Measurements from ENCODE around the gene ARHGEF40. TPM values are rescaled to one million over a fixed set of nuclear protein-coding genes. Genes with fewer than 3 reads are reported as not detected.
"Not testable (repeated sequence)": the region's sequence is repeated elsewhere in the genome, so short reads cannot be mapped to it uniquely, and the experiment has no call there.

The ARHGEF40 gene
- total RNA-seq, 3 donors from 2014 or later (not counting 1 experiment from before 2014, with no cell fraction given) = 4.4 to 6.9 (median 6.0) TPM

GRCh38 chr14:21038441-21039422 lies 31.4 kb upstream of the ARHGEF40 start:
- no peak for DNase-seq
- WGBS (ENCODE audit: insufficient coverage) = 82% methylated on average over 7 of the region's 10 CpGs
- Mint-ChIP-seq H3K36me3 (no peaks in the 10 kb centered on the region), H3K4me1 (no peaks in the 10 kb centered on the region), H3K9me3 (no peaks in the 10 kb centered on the region), H3K4me3 (no peak overlapping the region), H3K27ac (no peak overlapping the region), H3K27me3 (ENCODE audit: low read depth in 2 of 2) (peaks cover 28 to 31% of the 10 kb centered on the region in 2 donors)
- no peak overlapping the region for H3K27ac ChIP-seq (ENCODE audit: low read length)
- TF ChIP-seq, protein P1, sequence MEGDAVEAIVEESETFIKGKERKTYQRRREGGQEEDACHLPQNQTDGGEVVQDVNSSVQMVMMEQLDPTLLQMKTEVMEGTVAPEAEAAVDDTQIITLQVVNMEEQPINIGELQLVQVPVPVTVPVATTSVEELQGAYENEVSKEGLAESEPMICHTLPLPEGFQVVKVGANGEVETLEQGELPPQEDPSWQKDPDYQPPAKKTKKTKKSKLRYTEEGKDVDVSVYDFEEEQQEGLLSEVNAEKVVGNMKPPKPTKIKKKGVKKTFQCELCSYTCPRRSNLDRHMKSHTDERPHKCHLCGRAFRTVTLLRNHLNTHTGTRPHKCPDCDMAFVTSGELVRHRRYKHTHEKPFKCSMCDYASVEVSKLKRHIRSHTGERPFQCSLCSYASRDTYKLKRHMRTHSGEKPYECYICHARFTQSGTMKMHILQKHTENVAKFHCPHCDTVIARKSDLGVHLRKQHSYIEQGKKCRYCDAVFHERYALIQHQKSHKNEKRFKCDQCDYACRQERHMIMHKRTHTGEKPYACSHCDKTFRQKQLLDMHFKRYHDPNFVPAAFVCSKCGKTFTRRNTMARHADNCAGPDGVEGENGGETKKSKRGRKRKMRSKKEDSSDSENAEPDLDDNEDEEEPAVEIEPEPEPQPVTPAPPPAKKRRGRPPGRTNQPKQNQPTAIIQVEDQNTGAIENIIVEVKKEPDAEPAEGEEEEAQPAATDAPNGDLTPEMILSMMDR (IDR thresholded peaks at IDR 0.05) = no peak
- peaks cover 3% of the 10 kb centered on the region for H3K27me3 ChIP-seq (ENCODE audit: control insufficient read depth, insufficient read depth, low read length)
- ATAC-seq = no peak
- no peaks in the 10 kb centered on the region for H3K36me3 ChIP-seq (ENCODE audit: control insufficient read depth, insufficient read depth, low read length)
- no peaks in the 10 kb centered on the region for H3K4me1 ChIP-seq (ENCODE audit: control insufficient read depth, insufficient read depth, low read length)
- intact Hi-C loops (cut with micrococcal nuclease) = no loop called here
- H3K9me3 ChIP-seq (ENCODE audit: control insufficient read depth, insufficient read depth, low read length) = no peaks in the 10 kb centered on the region
- H3K4me3 ChIP-seq (ENCODE audit: low read length) = no peak overlapping the region

GRCh38 chr14:21039585-21040369 lies 30.3 kb upstream of the ARHGEF40 start:
- H3K27me3 ChIP-seq (ENCODE audit: control insufficient read depth, insufficient read depth, low read length) = peaks cover 3% of the 10 kb centered on the region
- intact Hi-C loops (cut with micrococcal nuclease) = loop anchor here (1.0 kb wide), 1 partner anchor 25 kb away; no protein-coding TSS in a partner anchor
- Mint-ChIP-seq H3K4me3 (no peak overlapping the region), H3K27me3 (ENCODE audit: low read depth in 2 of 2) (peaks cover 34 to 36% of the 10 kb centered on the region in 2 donors), H3K27ac (no peak overlapping the region), H3K9me3 (no peaks in the 10 kb centered on the region), H3K4me1 (no peaks in the 10 kb centered on the region), H3K36me3 (no peaks in the 10 kb centered on the region)
- H3K4me1 ChIP-seq (ENCODE audit: control insufficient read depth, insufficient read depth, low read length) = no peaks in the 10 kb centered on the region
- no peaks in the 10 kb centered on the region for H3K9me3 ChIP-seq (ENCODE audit: control insufficient read depth, insufficient read depth, low read length)
- H3K27ac ChIP-seq (ENCODE audit: low read length) = no peak overlapping the region
- TF ChIP-seq, protein P1 (IDR thresholded peaks at IDR 0.05) = no peak
- ATAC-seq = peak in 2 of 3 donors; percentile 47 to 57
- H3K36me3 ChIP-seq (ENCODE audit: control insufficient read depth, insufficient read depth, low read length) = no peaks in the 10 kb centered on the region
- 71% methylated on average over 8 of the region's 8 CpGs for WGBS (ENCODE audit: insufficient coverage)
- peak in 1 of 2 donors; percentile 71 for DNase-seq
- H3K4me3 ChIP-seq (ENCODE audit: low read length) = no peak overlapping the region

GRCh38 chr14:21040370-21040925 lies 29.7 kb upstream of the ARHGEF40 start:
- no peak for ATAC-seq
- H3K27ac Mint-ChIP-seq = no peak overlapping the region
- H3K36me3 ChIP-seq (ENCODE audit: control insufficient read depth, insufficient read depth, low read length) = no peaks in the 10 kb centered on the region
- no peaks in the 10 kb centered on the region for H3K9me3 ChIP-seq (ENCODE audit: control insufficient read depth, insufficient read depth, low read length)
- H3K27ac ChIP-seq (ENCODE audit: low read length) = no peak overlapping the region
- intact Hi-C loops (cut with micrococcal nuclease) = loop anchor here (1.0 kb wide), 1 partner anchor 26 kb away; no protein-coding TSS in a partner anchor
- DNase-seq = no peak
- peaks cover 39 to 41% of the 10 kb centered on the region in 2 donors for H3K27me3 Mint-ChIP-seq (ENCODE audit: low read depth in 2 of 2)
- no peaks in the 10 kb centered on the region for H3K4me1 ChIP-seq (ENCODE audit: control insufficient read depth, insufficient read depth, low read length)
- 83% methylated on average over 8 of the region's 8 CpGs for WGBS (ENCODE audit: insufficient coverage)
- no peak overlapping the region for H3K4me3 Mint-ChIP-seq
- no peaks in the 10 kb centered on the region for H3K9me3 Mint-ChIP-seq
- TF ChIP-seq, protein P1 (IDR thresholded peaks at IDR 0.05) = no peak
- no peak overlapping the region for H3K4me3 ChIP-seq (ENCODE audit: low read length)
- H3K4me1 Mint-ChIP-seq = no peaks in the 10 kb centered on the region
- peaks cover 3% of the 10 kb centered on the region for H3K27me3 ChIP-seq (ENCODE audit: control insufficient read depth, insufficient read depth, low read length)
- no peaks in the 10 kb centered on the region for H3K36me3 Mint-ChIP-seq

DNA sequence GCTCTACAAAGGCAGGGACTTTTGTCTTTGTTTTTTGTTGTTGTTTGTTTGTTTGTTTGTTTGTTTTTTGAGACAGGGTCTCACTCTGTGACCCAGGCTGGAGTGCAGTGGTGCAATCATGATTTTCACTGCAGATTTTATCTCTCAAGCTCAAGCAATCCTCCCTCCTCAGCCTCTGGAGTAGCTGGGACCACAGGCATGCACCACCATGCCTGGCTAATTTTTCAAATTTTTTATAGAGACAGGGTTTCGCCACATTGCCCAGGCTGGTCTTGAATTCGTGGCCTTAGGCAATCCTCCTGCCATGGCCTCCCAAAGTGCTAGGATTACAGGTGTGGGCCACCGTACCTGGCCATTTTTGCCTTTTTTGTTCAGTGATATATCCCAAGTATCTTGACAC lies 29.2 kb upstream of the ARHGEF40 start:
- H3K36me3 ChIP-seq (ENCODE audit: control insufficient read depth, insufficient read depth, low read length); H3K9me3 ChIP-seq (ENCODE audit: control insufficient read depth, insufficient read depth, low read length); H3K27ac ChIP-seq (ENCODE audit: low read length); DNase-seq; H3K27ac Mint-ChIP-seq; H3K4me1 ChIP-seq (ENCODE audit: control insufficient read depth, insufficient read depth, low read length); H3K27me3 ChIP-seq (ENCODE audit: control insufficient read depth, insufficient read depth, low read length); H3K4me3 ChIP-seq (ENCODE audit: low read length); H3K4me1 Mint-ChIP-seq; ATAC-seq; H3K36me3 Mint-ChIP-seq; H3K4me3 Mint-ChIP-seq; H3K9me3 Mint-ChIP-seq: not testable (repeated sequence)
- H3K27me3 Mint-ChIP-seq (ENCODE audit: low read depth in 2 of 2) = peaks cover 39 to 45% of the 10 kb centered on the region in 2 donors
- intact Hi-C loops (cut with micrococcal nuclease) = loop anchor here (1.0 kb wide), 1 partner anchor 27 kb away; no protein-coding TSS in a partner anchor
- WGBS (ENCODE audit: insufficient coverage) = 82% methylated on average over 3 of the region's 3 CpGs
